Central memory CD8-positive, alpha-beta T cell (primary cell): ENCODE data around the gene STAG1.
"Not testable (repeated sequence)": the region's sequence is repeated elsewhere in the genome, so short reads cannot be mapped to it uniquely, and the experiment has no call there.

Experiments used
- ATAC-seq: fragments of 150-1000 bp; cut with Tn5 transposase; replicated peaks from 2 replicates; pipeline ENCODE4 v1.10.0; 2022; ENCODE audit warnings: mild to moderate bottlenecking, moderate FRiP score, moderate number of reproducible peaks; ENCODE audit not compliant: poor library complexity, severe bottlenecking; ENCODE audit errors: extremely low read depth
- DNase-seq, 2 donors: peaks; one replicate each; pipeline ENCODE4 v3.0.0; 2021; ENCODE audit warnings: low spot score in 2 of 2
- H3K27ac Mint-ChIP-seq: one replicate; pipeline ENCODE4 v1.8.0; 2022; ENCODE audit warnings: low read depth, mild to moderate bottlenecking, moderate library complexity, mixed read lengths
- H3K27me3 Mint-ChIP-seq: one replicate; pipeline ENCODE4 v1.8.0; 2022; ENCODE audit warnings: mixed read lengths
- H3K36me3 Mint-ChIP-seq: one replicate; pipeline ENCODE4 v1.8.0; 2022; ENCODE audit warnings: mild to moderate bottlenecking, moderate library complexity, mixed read lengths; ENCODE audit not compliant: insufficient read depth
- H3K4me1 Mint-ChIP-seq: one replicate; pipeline ENCODE4 v1.8.0; 2022; ENCODE audit warnings: mixed read lengths
- H3K4me3 Mint-ChIP-seq: one replicate; pipeline ENCODE4 v1.8.0; 2022; ENCODE audit warnings: mild to moderate bottlenecking, moderate library complexity, mixed read lengths
- H3K9me3 Mint-ChIP-seq: one replicate; pipeline ENCODE4 v1.8.0; 2022; ENCODE audit warnings: mixed read lengths

STAG1 gene

GRCh38 chr3:136544532-136544931, 207.6 kb downstream of the STAG1 start:
- Mint-ChIP-seq H3K27me3 (no peaks in the 10 kb centered on the region), H3K36me3 (peaks cover 3% of the 10 kb centered on the region), H3K4me3 (no peak overlapping the region), H3K9me3 (no peaks in the 10 kb centered on the region), H3K27ac (no peak overlapping the region), H3K4me1 (peaks cover 14% of the 10 kb centered on the region)
- ATAC-seq (no peak), DNase-seq (no peak)

DNA sequence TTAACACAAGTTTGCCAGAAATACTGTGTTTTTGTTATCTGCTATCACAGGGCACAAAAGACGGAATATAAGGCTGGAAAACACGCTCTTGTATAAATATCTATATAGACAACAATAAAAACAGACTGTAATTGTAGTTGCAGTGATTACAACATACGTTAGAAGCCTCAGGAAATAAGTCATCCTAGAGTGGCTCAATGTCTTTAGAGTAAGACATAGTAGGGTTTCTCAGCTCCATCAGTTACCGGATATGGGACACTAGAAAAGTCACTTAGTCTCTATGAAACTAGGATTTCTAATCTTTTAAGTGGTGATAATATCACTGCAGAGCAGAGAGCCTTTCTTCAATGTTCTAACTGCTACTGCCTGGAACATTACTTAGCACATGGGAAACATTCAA, 208.8 kb downstream of the STAG1 start:
- H3K36me3 Mint-ChIP-seq = peaks cover 3% of the 10 kb centered on the region
- no peak overlapping the region for H3K4me3 Mint-ChIP-seq
- no peaks in the 10 kb centered on the region for H3K9me3 Mint-ChIP-seq
- H3K4me1 Mint-ChIP-seq = peaks cover 14% of the 10 kb centered on the region
- no peak overlapping the region for H3K27ac Mint-ChIP-seq
- ATAC-seq (no peak), DNase-seq (no peak)
- no peaks in the 10 kb centered on the region for H3K27me3 Mint-ChIP-seq

GRCh38 chr3:136535906-136536305, 216.3 kb downstream of the STAG1 start:
- H3K4me3 Mint-ChIP-seq = no peak overlapping the region
- ATAC-seq (no peak), DNase-seq (no peak)
- H3K9me3 Mint-ChIP-seq = peaks cover 6% of the 10 kb centered on the region
- no peaks in the 10 kb centered on the region for H3K27me3 Mint-ChIP-seq
- peaks cover 4% of the 10 kb centered on the region for H3K36me3 Mint-ChIP-seq
- H3K27ac Mint-ChIP-seq = no peak overlapping the region
- H3K4me1 Mint-ChIP-seq = peaks cover 6% of the 10 kb centered on the region

GRCh38 chr3:136532766-136533165, 219.4 kb downstream of the STAG1 start:
- DNase-seq = no peak
- Mint-ChIP-seq H3K4me3 (no peak overlapping the region), H3K27me3 (no peaks in the 10 kb centered on the region), H3K9me3 (peaks cover 6% of the 10 kb centered on the region), H3K27ac (no peak overlapping the region), H3K4me1 (peaks cover 12% of the 10 kb centered on the region), H3K36me3 (peaks cover 3% of the 10 kb centered on the region)
- no peak for ATAC-seq

DNA sequence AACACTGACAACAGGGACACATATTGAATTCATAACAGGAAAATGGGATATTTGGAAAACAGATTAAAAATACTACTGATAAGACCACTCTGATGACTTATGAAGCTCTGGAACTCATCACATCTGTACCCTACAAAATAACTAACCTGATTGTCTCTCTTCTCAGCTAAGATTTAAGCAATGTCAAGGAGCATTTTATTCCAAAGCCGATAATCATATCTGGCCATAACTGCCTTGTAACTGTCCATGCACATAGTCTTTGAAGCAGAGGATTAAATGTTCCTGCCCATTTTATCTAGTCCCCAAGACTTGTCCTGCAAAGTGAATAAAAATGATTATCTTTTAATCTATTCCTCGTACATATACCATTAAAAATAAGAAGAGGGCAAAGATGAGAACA, 234.1 kb downstream of the STAG1 start:
- Mint-ChIP-seq H3K36me3 (peaks cover 6% of the 10 kb centered on the region), H3K4me3 (no peak overlapping the region), H3K27me3 (no peaks in the 10 kb centered on the region), H3K27ac (no peak overlapping the region), H3K4me1 (peaks cover 5% of the 10 kb centered on the region), H3K9me3 (no peaks in the 10 kb centered on the region)
- no peak for ATAC-seq
- DNase-seq = no peak

GRCh38 chr3:136516656-136517055, 235.5 kb downstream of the STAG1 start:
- ATAC-seq (no peak), DNase-seq (no peak)
- H3K36me3 Mint-ChIP-seq = peaks cover 13% of the 10 kb centered on the region
- no peaks in the 10 kb centered on the region for H3K27me3 Mint-ChIP-seq
- no peak overlapping the region for H3K4me3 Mint-ChIP-seq
- H3K4me1 Mint-ChIP-seq = peaks cover 8% of the 10 kb centered on the region
- H3K9me3 Mint-ChIP-seq = no peaks in the 10 kb centered on the region
- H3K27ac Mint-ChIP-seq = no peak overlapping the region

DNA sequence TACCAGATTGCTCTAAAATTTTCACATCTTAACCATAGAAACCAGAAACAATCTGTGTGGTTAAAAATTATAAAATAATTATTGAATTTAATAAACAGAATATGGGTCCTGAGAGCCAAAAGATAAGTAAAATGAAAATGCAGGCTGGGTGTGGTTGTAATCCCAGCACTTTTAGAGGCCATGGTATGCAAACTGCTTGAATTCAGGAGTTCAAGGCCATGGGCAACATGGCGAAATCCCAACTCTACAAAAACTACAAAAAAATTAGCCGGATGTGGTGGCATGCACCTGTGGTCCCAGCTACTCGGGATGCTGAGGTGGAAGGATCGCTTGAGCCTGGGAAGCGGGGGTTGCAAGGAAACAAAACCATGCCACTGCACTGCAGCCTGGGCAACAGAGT, 236.1 kb downstream of the STAG1 start:
- no peak overlapping the region for H3K4me3 Mint-ChIP-seq
- no peaks in the 10 kb centered on the region for H3K27me3 Mint-ChIP-seq
- H3K4me1 Mint-ChIP-seq = peaks cover 12% of the 10 kb centered on the region
- no peak overlapping the region for H3K27ac Mint-ChIP-seq
- no peaks in the 10 kb centered on the region for H3K9me3 Mint-ChIP-seq
- DNase-seq = no peak
- H3K36me3 Mint-ChIP-seq = peaks cover 12% of the 10 kb centered on the region
- ATAC-seq = no peak

- not testable (repeated sequence) for ATAC-seq, DNase-seq, H3K4me3 Mint-ChIP-seq, H3K27ac Mint-ChIP-seq, H3K9me3 Mint-ChIP-seq, H3K36me3 Mint-ChIP-seq, H3K27me3 Mint-ChIP-seq
- peaks cover 16% of the 10 kb centered on the region for H3K4me1 Mint-ChIP-seq
Observed at GRCh38 chr3:136514533-136514932, 237.6 kb downstream of the STAG1 start.

- no peaks in the 10 kb centered on the region for H3K27me3 Mint-ChIP-seq
- no peaks in the 10 kb centered on the region for H3K9me3 Mint-ChIP-seq
- peaks cover 9% of the 10 kb centered on the region for H3K36me3 Mint-ChIP-seq
- peaks cover 22% of the 10 kb centered on the region for H3K4me1 Mint-ChIP-seq
- no peak overlapping the region for H3K27ac Mint-ChIP-seq
- DNase-seq (no peak), ATAC-seq (no peak)
- H3K4me3 Mint-ChIP-seq = no peak overlapping the region
Observed at GRCh38 chr3:136513367-136513766, 238.8 kb downstream of the STAG1 start.

GRCh38 chr3:136512381-136512780, 239.8 kb downstream of the STAG1 start:
- no peaks in the 10 kb centered on the region for H3K9me3 Mint-ChIP-seq
- no peak overlapping the region for H3K4me3 Mint-ChIP-seq
- DNase-seq (no peak), ATAC-seq (no peak)
- peaks cover 9% of the 10 kb centered on the region for H3K36me3 Mint-ChIP-seq
- no peak overlapping the region for H3K27ac Mint-ChIP-seq
- no peaks in the 10 kb centered on the region for H3K27me3 Mint-ChIP-seq
- peaks cover 22% of the 10 kb centered on the region for H3K4me1 Mint-ChIP-seq

GRCh38 chr3:136505676-136506075, 246.5 kb downstream of the STAG1 start:
- peaks cover 14% of the 10 kb centered on the region for H3K4me1 Mint-ChIP-seq
- ATAC-seq (no peak), DNase-seq (no peak)
- no peak overlapping the region for H3K4me3 Mint-ChIP-seq
- peaks cover 14% of the 10 kb centered on the region for H3K36me3 Mint-ChIP-seq
- peak overlapping the region; percentile 0 for H3K27ac Mint-ChIP-seq
- H3K27me3 Mint-ChIP-seq = no peaks in the 10 kb centered on the region
- no peaks in the 10 kb centered on the region for H3K9me3 Mint-ChIP-seq

GRCh38 chr3:136503056-136503455, 249.1 kb downstream of the STAG1 start:
- Mint-ChIP-seq H3K9me3 (no peaks in the 10 kb centered on the region), H3K27me3 (no peaks in the 10 kb centered on the region), H3K4me3 (no peak overlapping the region), H3K27ac (peak overlapping the region; percentile 71), H3K36me3 (peaks cover 18% of the 10 kb centered on the region), H3K4me1 (peaks cover 7% of the 10 kb centered on the region)
- ATAC-seq = no peak
- DNase-seq = no peak

- ATAC-seq (no peak), DNase-seq (no peak)
- no peaks in the 10 kb centered on the region for H3K9me3 Mint-ChIP-seq
- peaks cover 21% of the 10 kb centered on the region for H3K36me3 Mint-ChIP-seq
- no peaks in the 10 kb centered on the region for H3K4me1 Mint-ChIP-seq
- H3K4me3 Mint-ChIP-seq = no peak overlapping the region
- peak overlapping the region; percentile 38 for H3K27ac Mint-ChIP-seq
- no peaks in the 10 kb centered on the region for H3K27me3 Mint-ChIP-seq
Observed at GRCh38 chr3:136498919-136499447, 253.2 kb downstream of the STAG1 start.

DNA sequence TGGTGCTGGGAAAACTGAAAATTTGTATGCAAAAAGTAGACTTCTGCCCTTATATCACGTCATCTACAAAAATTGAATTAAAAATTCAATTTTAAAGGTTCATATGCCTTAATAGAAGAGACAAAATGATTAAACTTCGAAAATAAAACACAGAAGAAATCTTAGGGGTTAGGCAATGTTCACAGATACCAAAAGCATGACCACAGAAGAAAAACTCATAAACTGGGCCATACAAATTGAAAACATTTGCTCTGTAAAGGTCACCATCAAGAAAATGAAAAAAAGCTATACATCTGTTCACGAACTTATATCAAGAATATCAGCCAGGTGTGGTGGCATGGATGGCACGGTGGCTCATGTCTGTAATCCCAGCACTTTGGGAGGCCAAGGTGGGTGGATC, 257.0 kb downstream of the STAG1 start:
- Mint-ChIP-seq H3K27ac (no peak overlapping the region), H3K9me3 (no peaks in the 10 kb centered on the region), H3K27me3 (no peaks in the 10 kb centered on the region), H3K36me3 (peaks cover 14% of the 10 kb centered on the region), H3K4me3 (no peak overlapping the region), H3K4me1 (no peaks in the 10 kb centered on the region)
- ATAC-seq (no peak), DNase-seq (no peak)
